ENCODE measurements around the gene TTLL13.

DNA sequence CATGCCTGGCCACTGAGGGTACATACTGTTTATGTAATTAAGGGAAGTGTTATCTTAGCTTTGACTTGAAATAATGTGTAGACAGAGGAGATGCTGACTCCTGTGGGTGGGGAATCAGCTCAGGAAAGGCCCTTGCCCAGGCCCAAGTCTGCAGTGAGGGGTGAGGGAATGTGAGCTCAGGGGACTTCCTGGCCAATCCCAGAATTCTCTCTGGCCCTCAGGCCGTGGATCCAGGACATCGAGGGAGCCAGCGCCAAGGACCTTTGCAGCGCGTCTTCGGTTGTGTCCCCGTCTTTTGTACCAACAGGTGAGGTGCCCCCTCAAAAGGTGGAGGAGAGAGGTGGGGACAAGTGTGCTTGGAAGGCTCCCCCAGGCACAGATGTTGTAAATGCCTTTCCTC, 22.0 kb upstream of the TTLL13 start:
- no peak for TF ChIP-seq CTCF (IDR thresholded peaks at IDR 0.05)
- TF ChIP-seq POLR2A (IDR thresholded peaks at IDR 0.05), result no peak
